Measurements from ENCODE around the gene IRF6.

Gene IRF6

DNA sequence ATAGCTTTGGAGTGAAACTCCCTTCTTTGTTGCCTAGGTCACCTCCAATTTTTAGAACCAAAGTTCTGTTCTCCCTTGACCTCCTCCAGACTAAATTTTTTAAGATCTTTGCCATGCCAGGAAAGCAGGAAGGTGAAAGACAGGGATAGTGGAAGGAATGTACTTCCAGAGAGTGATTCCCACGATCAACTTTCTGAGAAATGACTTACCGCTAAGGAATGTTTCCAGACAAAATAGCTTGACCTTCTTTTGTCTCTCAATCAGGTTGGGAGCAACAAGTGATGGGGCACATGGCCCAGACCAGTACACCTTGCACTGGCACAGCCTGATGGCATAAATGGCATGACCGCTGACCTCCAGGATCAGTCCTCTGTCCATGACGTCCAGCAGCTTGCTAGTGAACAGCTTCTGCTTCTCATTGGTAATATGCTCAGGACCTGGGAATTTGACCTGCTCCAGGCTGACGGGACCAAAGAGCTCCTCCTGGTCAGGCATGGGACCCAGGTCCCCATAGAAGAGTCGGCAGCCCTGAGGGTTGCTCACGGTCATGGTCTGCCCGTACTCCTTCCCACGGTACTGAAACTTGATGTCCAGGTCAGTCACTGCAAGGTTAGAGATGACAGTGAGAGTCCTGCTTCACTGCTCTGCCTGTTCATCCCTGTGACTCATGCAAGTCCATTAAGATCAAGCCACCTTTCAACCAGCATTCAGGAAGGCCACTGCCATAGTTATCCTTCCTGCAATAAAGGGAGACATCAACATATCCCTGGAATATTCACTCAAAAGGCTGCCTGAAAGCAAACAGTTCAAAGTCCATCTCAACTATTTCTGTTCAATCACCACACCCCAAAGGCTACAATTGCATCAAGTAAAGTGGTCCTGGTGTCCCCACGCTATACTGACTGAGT, 15.4 kb downstream of the IRF6 start:
- no peak for DNase-seq (ENCODE audit: low spot score)

- DNase-seq (ENCODE audit: low spot score) = no peak
Measured at GRCh38 chr1:209789245-209789644, 16.7 kb downstream of the IRF6 start.

- no peak for DNase-seq (ENCODE audit: low spot score)
Measured at GRCh38 chr1:209787551-209787950, 18.4 kb downstream of the IRF6 start.

GRCh38 chr1:209786146-209786545, 19.8 kb downstream of the IRF6 start:
- DNase-seq (ENCODE audit: low spot score) = no peak

GRCh38 chr1:209785592-209785991, 20.4 kb downstream of the IRF6 start:
- no peak for DNase-seq (ENCODE audit: low spot score)

- peak; percentile 98 for DNase-seq (ENCODE audit: low spot score)
Measured at GRCh38 chr1:209784265-209785169, 21.4 kb downstream of the IRF6 start, which contains the start of gene C1orf74. C1orf74 (minus strand) TSS chr1:209784559; CDS start chr1:209783634, 925 bp downstream.

DNA sequence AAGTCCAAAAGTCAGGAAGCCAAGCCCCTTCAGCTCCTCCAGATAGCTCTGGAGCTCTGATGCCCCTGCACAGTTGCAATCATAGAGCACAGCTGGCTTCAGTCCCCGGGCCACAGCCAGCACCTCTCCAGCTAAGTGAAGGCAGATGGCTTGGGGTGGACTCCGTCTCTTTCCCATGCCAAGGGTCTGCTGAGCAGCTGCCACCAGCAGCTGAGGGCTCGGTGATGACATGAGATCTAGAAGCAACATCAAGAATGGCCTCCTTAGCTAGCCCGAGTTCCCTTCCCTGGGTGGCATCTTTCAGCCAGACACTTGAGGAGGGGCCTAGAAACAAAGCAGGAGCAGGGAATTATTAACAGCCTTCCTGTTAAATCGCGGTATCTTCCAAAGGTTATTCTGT, 22.6 kb downstream of the IRF6 start:
- DNase-seq (ENCODE audit: low spot score) = no peak

DNA sequence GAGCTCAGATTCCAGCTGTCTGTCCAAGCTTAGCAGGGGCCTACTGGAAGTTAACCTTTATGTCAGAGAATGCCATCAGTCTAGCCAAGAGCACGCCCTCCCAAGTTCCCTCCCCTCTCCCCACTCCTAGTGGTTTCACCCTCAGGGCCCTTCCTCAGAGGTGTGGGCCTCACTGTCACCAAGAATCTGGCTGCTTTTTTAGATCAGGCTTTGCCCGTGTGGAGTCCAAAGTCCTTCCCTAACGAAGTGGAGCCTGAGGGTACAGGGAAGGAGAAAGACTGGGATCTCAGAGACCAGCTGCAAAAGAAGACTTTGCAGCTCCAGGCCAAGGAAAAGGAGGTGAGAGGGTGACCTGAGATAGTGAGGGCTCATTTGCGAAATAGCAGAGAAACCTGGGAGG, 25.7 kb downstream of the IRF6 start:
- no peak for DNase-seq (ENCODE audit: low spot score)

GRCh38 chr1:209778102-209778501, 27.8 kb downstream of the IRF6 start:
- DNase-seq (ENCODE audit: low spot score) = no peak

DNA sequence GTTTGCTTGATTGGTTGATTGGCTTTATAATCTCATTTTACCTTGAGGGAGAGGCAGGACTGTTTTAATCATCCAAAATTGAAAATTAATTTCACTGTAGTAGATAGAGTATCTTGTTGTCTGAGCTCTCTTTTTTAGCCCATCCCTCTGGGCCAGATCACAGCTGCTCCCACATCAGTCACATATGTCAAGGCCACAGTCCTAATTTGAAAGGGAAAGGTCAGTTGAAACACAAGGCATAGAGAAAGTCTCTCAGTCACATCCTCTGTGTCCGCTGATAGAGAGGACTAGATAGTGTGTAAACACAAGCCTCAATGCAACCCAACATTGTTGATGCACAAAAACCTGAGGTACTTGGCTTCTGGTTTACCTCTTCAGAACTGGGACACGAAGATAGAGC, 28.4 kb downstream of the IRF6 start:
- DNase-seq (ENCODE audit: low spot score) = no peak

DNA sequence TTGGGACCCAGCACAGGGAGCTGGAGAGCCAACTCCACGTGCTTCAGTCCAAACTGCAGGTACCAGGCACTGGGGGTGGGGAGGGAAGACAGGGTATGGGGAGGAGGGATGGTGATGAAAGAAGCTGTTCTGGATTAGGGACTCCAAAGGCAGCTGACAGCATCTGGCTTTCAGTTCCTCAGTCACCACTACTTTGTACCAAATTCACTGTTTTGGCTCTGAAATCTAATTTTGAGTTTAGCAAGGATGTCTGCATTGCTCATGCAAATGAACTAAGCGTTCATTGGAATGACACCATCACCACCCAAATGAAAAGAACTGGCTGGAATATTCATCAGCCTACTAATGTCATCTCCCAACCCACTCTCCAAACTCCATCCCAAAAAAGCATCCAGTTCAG, 30.3 kb downstream of the IRF6 start:
- DNase-seq (ENCODE audit: low spot score) = no peak

- peak; percentile 27 for DNase-seq (ENCODE audit: low spot score)
Measured at GRCh38 chr1:209774592-209774991, 31.4 kb downstream of the IRF6 start.

- DNase-seq (ENCODE audit: low spot score) = no peak
Measured at GRCh38 chr1:209772126-209772525, 33.8 kb downstream of the IRF6 start.

DNA sequence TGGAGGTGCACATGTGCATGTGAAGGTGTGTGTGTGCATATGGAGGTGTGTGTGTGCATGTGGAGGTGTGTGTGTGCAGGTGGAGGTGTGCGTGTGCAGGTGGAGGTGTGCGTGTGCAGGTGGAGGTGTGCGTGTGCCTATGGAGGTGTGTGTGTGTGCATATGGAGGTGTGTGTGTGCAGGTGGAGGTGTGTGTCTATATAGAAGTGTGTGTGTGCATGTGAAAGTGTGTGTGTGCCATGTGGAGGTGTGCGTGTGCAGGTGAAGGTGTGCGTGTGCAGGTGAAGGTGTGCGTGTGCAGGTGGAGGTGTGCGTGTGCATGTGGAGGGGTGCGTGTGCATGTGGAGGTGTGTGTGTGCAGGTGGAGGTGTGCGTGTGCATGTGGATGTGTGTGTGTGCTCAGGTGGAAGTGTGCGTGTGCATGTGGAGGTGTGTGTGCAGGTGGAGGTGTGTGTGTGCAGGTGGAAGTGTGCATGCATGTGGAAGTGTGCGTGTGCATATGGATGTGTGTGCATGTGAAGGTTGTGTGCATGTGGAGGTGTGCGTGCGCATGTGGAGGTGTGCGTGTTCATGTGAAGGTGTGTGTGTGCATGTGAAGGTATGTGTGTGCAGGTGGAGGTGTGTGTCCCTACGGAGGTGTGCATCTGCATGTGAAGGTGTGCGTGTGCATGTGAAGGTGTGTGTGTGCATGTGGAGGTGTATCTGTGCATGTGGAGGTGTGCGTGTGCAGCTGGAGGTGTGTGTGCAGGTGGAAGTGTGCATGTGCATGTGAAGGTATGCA, 35.1 kb downstream of the IRF6 start:
- no peak for DNase-seq (ENCODE audit: low spot score)

GRCh38 chr1:209769971-209770370, 36.0 kb downstream of the IRF6 start:
- no peak for DNase-seq (ENCODE audit: low spot score)

- DNase-seq (ENCODE audit: low spot score) = peak; percentile 27
Measured at GRCh38 chr1:209769171-209769904, 36.6 kb downstream of the IRF6 start.

DNA sequence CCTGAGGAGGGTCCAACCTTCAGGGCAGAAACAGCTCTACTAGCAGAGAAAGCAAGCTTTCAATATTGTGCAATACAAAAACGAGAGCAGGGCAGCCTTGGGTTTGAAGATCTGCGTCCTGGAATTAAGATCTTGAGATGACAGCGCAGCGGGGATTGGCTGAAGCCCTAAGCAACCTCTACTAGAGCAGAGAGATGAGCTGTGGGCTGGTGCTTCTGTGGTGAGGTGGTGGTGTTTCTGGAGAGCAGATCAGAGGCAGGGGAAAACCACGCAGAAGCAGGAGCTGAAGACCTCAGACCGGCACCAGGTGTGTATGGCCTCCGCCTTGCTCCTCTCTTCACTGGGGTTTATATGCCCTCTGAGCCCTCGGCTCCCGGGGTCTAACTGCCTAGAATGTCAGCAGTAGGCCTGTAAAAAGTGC, 37.6 kb downstream of the IRF6 start:
- no peak for DNase-seq (ENCODE audit: low spot score)

DNA sequence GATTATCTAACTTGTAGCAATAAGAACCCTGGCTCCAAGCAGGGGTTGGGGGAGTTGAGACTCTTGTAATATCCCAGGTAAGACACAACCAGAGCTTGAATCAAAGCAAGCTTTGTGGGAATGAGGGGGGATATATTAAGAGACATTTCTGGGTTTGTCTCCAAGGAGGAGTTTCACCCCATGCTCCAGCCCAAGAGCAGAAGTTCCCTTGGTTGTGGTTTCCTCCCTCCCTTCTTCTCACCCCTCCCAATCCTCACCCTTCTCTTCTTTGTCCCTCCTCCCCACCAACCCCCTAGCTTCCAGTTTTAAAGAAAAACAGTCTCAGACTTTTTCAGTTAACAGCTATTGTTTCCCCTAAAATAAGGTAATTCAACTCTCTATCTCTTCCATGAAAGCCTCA, 38.2 kb downstream of the IRF6 start:
- no peak for DNase-seq (ENCODE audit: low spot score)

DNA sequence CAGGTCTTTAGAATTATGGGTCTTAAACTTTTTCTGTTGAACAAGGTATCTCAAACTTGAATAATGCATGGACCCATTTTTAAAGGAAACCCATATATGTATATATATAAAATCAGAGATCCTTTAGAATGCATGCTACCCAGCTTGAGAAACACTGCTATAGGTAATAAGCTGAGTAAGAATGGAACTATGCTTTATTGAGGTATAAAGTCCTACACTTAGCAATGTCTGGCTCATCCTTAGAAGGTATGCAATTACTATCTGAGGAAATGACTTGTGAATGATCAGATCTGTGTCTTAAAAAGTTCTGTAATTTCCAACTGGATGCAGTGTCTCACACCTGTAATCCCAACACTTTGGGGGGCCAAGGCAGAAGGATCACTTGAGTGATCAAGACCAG, 38.8 kb downstream of the IRF6 start:
- no peak for DNase-seq (ENCODE audit: low spot score)

- no peak for DNase-seq (ENCODE audit: low spot score)
Measured at GRCh38 chr1:209766051-209766450, 39.9 kb downstream of the IRF6 start.

DNA sequence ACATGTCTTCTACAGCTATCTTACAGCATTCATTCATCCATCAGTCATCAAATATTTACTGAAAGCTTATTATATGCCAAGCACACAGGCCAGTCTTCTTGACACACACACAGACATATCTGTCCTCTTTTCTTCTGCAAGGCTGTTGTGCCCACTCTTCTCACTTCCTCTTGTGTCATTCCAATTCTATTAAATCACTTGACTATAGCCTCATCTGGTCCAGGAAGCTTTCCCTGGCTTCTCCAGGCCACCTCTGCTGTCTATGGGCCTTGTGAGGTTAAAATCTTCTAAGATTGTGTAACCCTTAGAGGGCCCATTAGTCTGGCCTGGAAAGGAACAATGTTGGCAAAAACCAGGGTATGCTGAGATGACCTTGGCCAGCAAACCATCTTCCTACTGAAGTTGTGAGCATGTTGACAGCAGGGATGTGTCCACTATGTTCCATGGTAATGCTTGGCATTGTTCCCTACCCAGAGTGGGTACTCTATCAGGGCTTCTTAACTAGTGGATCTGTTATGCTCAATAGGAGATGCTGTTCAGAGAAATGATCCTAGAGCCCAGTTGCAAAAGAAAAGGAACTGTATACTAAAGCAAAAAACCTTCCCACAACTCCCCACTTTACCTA, 44.8 kb downstream of the IRF6 start:
- DNase-seq (ENCODE audit: low spot score) = no peak
